Neural cell (in vitro differentiated cells): ENCODE data around the gene RNF25. TPM values are rescaled to one million over a fixed set of nuclear protein-coding genes. Genes with fewer than 3 reads are reported as not detected.

Source experiments
- H2AFZ ChIP-seq: fragments of 200-600, 300-800 bp; sonication (generic), shearing (Covaris generic); 2 replicates; pipeline ENCODE4 v1.6.0; 2014; ENCODE audit warnings: low read depth, mild to moderate bottlenecking, antibody characterized with exemption, low read length, moderate library complexity
- H3F3A ChIP-seq: fragments of 200-600 bp; shearing (Covaris generic); 2 replicates; pipeline ENCODE4 v1.6.1; 2016; ENCODE audit warnings: mild to moderate bottlenecking, moderate library complexity, mixed read lengths, antibody characterized with exemption, low read length; ENCODE audit not compliant: insufficient read depth, poor library complexity, severe bottlenecking
- H3K27ac ChIP-seq: fragments of 200-600, 300-800 bp; sonication (generic), shearing (Covaris generic); 2 replicates; pipeline ENCODE4 v1.5.1; 2014; ENCODE audit warnings: mild to moderate bottlenecking, low read length, moderate library complexity
- H3K27me3 ChIP-seq: fragments of 300-800, 200-600 bp; sonication (generic), shearing (Covaris generic); 2 replicates; pipeline ENCODE4 v1.6.0; 2014; ENCODE audit warnings: mild to moderate bottlenecking, low read depth, low read length, moderate library complexity; ENCODE audit not compliant: insufficient read depth
- H3K36me3 ChIP-seq: fragments of 300-800, 200-600 bp; sonication (generic), shearing (Covaris generic); 2 replicates; pipeline ENCODE4 v1.5.1; 2014; ENCODE audit warnings: mild to moderate bottlenecking, antibody characterized with exemption, low read length, moderate library complexity; ENCODE audit not compliant: insufficient read depth
- H3K4me2 ChIP-seq: fragments of 300-800, 200-600 bp; sonication (generic), shearing (Covaris generic); 2 replicates; pipeline ENCODE4 v1.6.0; 2014; ENCODE audit warnings: mild to moderate bottlenecking, low read length
- H3K4me3 ChIP-seq: fragments of 300-800, 200-600 bp; sonication (generic), shearing (Covaris generic); 2 replicates; pipeline ENCODE4 v1.5.1; 2014; ENCODE audit warnings: mild to moderate bottlenecking, low read length, moderate library complexity
- H3K79me2 ChIP-seq: fragments of 200-600 bp; shearing (Covaris generic); replicated peaks from 2 replicates; pipeline ENCODE4 v1.6.0; 2014; ENCODE audit warnings: mild to moderate bottlenecking, low read length, moderate library complexity; ENCODE audit not compliant: insufficient read depth
- H3K9ac ChIP-seq: fragments of 300-800, 200-600 bp; sonication (generic), shearing (Covaris generic); 2 replicates; pipeline ENCODE4 v1.6.1; 2016; ENCODE audit warnings: mild to moderate bottlenecking, low read length, mixed read lengths
- H3K9me2 ChIP-seq: fragments of 200-600 bp; shearing (Covaris generic); 2 replicates; pipeline ENCODE4 v1.6.1; 2016; ENCODE audit warnings: mild to moderate bottlenecking, low read length, mixed read lengths; ENCODE audit not compliant: insufficient read depth
- H3K9me3 ChIP-seq: fragments of 200-600, 300-800 bp; sonication (generic), shearing (Covaris generic); 2 replicates; pipeline ENCODE4 v1.6.1; 2016; ENCODE audit warnings: mild to moderate bottlenecking, mixed run types, low read length, moderate library complexity, mixed read lengths
- H4K20me1 ChIP-seq: fragments of 200-600 bp; shearing (Covaris generic); 2 replicates; pipeline ENCODE4 v1.6.1; 2016; ENCODE audit warnings: mild to moderate bottlenecking, mixed run types; ENCODE audit not compliant: insufficient read depth
- CTCF ChIP-seq: fragments of 450-650 bp; IDR thresholded peaks from 2 replicates; pipeline ENCODE4 v1.5.1; 2014; ENCODE audit warnings: antibody characterized with exemption, mild to moderate bottlenecking, moderate library complexity; ENCODE audit not compliant: poor library complexity, severe bottlenecking
- EP300 ChIP-seq: fragments of 450-650 bp; conservative IDR thresholded peaks from 2 replicates; pipeline ENCODE4 v1.6.1; 2014; ENCODE audit warnings: antibody characterized with exemption, mild to moderate bottlenecking, moderate library complexity; ENCODE audit not compliant: poor library complexity, severe bottlenecking
- EZH2 ChIP-seq: fragments of 200-600, 300-800 bp; shearing (Covaris generic), sonication (generic); IDR thresholded peaks from 2 replicates; pipeline ENCODE4 v1.6.1; 2014; ENCODE audit warnings: antibody characterized with exemption, low read length, borderline replicate concordance, mild to moderate bottlenecking; ENCODE audit not compliant: insufficient read depth, poor library complexity, severe bottlenecking
- MXI1 ChIP-seq: fragments of 450-650 bp; conservative IDR thresholded peaks from 2 replicates; pipeline ENCODE4 v1.6.1; 2014; ENCODE audit warnings: antibody characterized with exemption, mild to moderate bottlenecking; ENCODE audit not compliant: poor library complexity, severe bottlenecking
- POLR2AphosphoS5 ChIP-seq: IDR thresholded peaks from 2 replicates; pipeline ENCODE4 v1.6.1; 2012
- RAD21 ChIP-seq: fragments of 450-650 bp; conservative IDR thresholded peaks from 2 replicates; pipeline ENCODE4 v1.6.1; 2014; ENCODE audit warnings: antibody characterized with exemption, mild to moderate bottlenecking, moderate library complexity
- SMC3 ChIP-seq: fragments of 450-650 bp; conservative IDR thresholded peaks from 2 replicates; pipeline ENCODE4 v1.6.1; 2014; ENCODE audit warnings: antibody characterized with exemption, mild to moderate bottlenecking, moderate library complexity; ENCODE audit not compliant: poor library complexity
- TAF1 ChIP-seq: IDR thresholded peaks from 2 replicates; pipeline ENCODE4 v1.6.1; 2012; ENCODE audit warnings: low read depth
- polyA plus RNA-seq: library from polyadenylated mRNA; depleted of rRNA; stranded (reverse); fragments of >200 nt; gene quantifications from 2 replicates; pipeline ENCODE4 v1.2.3, GENCODE V29; 2014
- TF ChIP-seq, protein P1 (sequence below): IDR thresholded peaks from 2 replicates; pipeline ENCODE4 v1.6.1; 2012; ENCODE audit warnings: borderline replicate concordance

RNF25 gene
- polyA plus RNA-seq, 1 donor from 2014 or later = 86.0 TPM

DNA sequence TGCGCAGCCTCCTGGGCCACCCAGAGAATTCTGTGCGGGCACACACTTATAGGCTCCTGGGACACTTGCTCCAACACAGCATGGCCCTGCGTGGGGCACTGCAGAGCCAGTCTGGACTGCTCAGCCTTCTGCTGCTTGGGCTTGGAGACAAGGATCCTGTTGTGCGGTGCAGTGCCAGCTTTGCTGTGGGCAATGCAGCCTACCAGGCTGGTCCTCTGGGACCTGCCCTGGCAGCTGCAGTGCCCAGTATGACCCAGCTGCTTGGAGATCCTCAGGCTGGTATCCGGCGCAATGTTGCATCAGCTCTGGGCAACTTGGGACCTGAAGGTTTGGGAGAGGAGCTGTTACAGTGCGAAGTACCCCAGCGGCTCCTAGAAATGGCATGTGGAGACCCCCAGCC is 27.1 kb upstream of the RNF25 start:
- TF ChIP-seq EP300 = no peak
- no peak for TF ChIP-seq SMC3
- TF ChIP-seq TAF1 = no peak
- no peak for TF ChIP-seq RAD21
- TF ChIP-seq EZH2 = no peak
- TF ChIP-seq MXI1 = no peak
- no peak for TF ChIP-seq CTCF
- TF ChIP-seq, protein P1, sequence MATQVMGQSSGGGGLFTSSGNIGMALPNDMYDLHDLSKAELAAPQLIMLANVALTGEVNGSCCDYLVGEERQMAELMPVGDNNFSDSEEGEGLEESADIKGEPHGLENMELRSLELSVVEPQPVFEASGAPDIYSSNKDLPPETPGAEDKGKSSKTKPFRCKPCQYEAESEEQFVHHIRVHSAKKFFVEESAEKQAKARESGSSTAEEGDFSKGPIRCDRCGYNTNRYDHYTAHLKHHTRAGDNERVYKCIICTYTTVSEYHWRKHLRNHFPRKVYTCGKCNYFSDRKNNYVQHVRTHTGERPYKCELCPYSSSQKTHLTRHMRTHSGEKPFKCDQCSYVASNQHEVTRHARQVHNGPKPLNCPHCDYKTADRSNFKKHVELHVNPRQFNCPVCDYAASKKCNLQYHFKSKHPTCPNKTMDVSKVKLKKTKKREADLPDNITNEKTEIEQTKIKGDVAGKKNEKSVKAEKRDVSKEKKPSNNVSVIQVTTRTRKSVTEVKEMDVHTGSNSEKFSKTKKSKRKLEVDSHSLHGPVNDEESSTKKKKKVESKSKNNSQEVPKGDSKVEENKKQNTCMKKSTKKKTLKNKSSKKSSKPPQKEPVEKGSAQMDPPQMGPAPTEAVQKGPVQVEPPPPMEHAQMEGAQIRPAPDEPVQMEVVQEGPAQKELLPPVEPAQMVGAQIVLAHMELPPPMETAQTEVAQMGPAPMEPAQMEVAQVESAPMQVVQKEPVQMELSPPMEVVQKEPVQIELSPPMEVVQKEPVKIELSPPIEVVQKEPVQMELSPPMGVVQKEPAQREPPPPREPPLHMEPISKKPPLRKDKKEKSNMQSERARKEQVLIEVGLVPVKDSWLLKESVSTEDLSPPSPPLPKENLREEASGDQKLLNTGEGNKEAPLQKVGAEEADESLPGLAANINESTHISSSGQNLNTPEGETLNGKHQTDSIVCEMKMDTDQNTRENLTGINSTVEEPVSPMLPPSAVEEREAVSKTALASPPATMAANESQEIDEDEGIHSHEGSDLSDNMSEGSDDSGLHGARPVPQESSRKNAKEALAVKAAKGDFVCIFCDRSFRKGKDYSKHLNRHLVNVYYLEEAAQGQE = no peak
- no peak for TF ChIP-seq POLR2AphosphoS5
- Histone ChIP-seq H3K27me3 (no peaks in the 10 kb centered on the region), H3K9me3 (no peaks in the 10 kb centered on the region)

GRCh38 chr2:218694405-218695145 is 22.8 kb upstream of the RNF25 start:
- Histone ChIP-seq H3K9ac (no peak overlapping the region), H3K27ac (no peak overlapping the region), H4K20me1 (no peaks in the 10 kb centered on the region), H3K79me2 (no peaks in the 10 kb centered on the region), H3K4me3 (no peak overlapping the region), H3K36me3 (no peaks in the 10 kb centered on the region), H3K4me2 (no peak overlapping the region), H3F3A (no peaks in the 10 kb centered on the region), H3K9me2 (no peaks in the 10 kb centered on the region), H3K27me3 (no peaks in the 10 kb centered on the region), H2AFZ (no peak overlapping the region), H3K9me3 (no peaks in the 10 kb centered on the region)
- TF ChIP-seq CTCF (no peak), SMC3 (no peak), EZH2 (no peak), POLR2AphosphoS5 (no peak), EP300 (no peak), TAF1 (no peak), RAD21 (no peak), MXI1 (no peak)
- TF ChIP-seq, protein P1 = no peak

More for the DNA sequence above, 27.1 kb upstream of the RNF25 start:
- Histone ChIP-seq H3K79me2 (no peaks in the 10 kb centered on the region), H3K4me3 (no peak overlapping the region), H3K9ac (no peak overlapping the region), H3K27ac (no peak overlapping the region), H2AFZ (no peak overlapping the region), H3K9me2 (no peaks in the 10 kb centered on the region), H3K4me2 (no peak overlapping the region), H3K36me3 (no peaks in the 10 kb centered on the region), H4K20me1 (no peaks in the 10 kb centered on the region), H3F3A (no peaks in the 10 kb centered on the region)
